Nephron progenitor cell (in vitro differentiated cells): Measurements from ENCODE around the gene GNAS.
A peak's percentile ranks its signal among the peaks of the same experiment; 100 is the strongest.

Experiments
- DNase-seq: peaks from one replicate; pipeline ENCODE4 v3.0.0; 2021
- H3K27ac Mint-ChIP-seq: 2 replicates; pipeline ENCODE4 v1.8.0; 2021; ENCODE audit warnings: mild to moderate bottlenecking, moderate library complexity, mixed read lengths
- H3K27me3 Mint-ChIP-seq: 2 replicates; pipeline ENCODE4 v1.8.0; 2021; ENCODE audit warnings: mild to moderate bottlenecking, low read depth, mixed read lengths; ENCODE audit not compliant: poor library complexity
- H3K36me3 Mint-ChIP-seq: 2 replicates; pipeline ENCODE4 v1.8.0; 2021; ENCODE audit warnings: low read depth, mixed read lengths
- H3K4me1 Mint-ChIP-seq: 2 replicates; pipeline ENCODE4 v1.8.0; 2021; ENCODE audit warnings: mixed read lengths
- H3K4me3 Mint-ChIP-seq: 2 replicates; pipeline ENCODE4 v1.8.0; 2021; ENCODE audit warnings: mild to moderate bottlenecking, moderate library complexity, mixed read lengths
- H3K9me3 Mint-ChIP-seq: 2 replicates; pipeline ENCODE4 v1.8.0; 2021; ENCODE audit warnings: mild to moderate bottlenecking, moderate library complexity, mixed read lengths
- TF ChIP-seq, protein P1 (sequence below): fragments of 200-600 bp; sonication (generic); IDR thresholded peaks from 2 replicates; pipeline ENCODE4 v1.5.0; 2021; ENCODE audit warnings: antibody characterized with exemption

Gene GNAS

GRCh38 chr20:58891718-58892140 lies 39.2 kb downstream of the GNAS start:
- peak; percentile 67 for DNase-seq
- peaks cover 6% of the 10 kb centered on the region for H3K9me3 Mint-ChIP-seq
- H3K4me3 Mint-ChIP-seq = peak overlapping the region; percentile 99
- peak overlapping the region; percentile 99 for H3K27ac Mint-ChIP-seq
- peaks cover 11% of the 10 kb centered on the region for H3K36me3 Mint-ChIP-seq
- no peaks in the 10 kb centered on the region for H3K27me3 Mint-ChIP-seq
- peaks cover 59% of the 10 kb centered on the region for H3K4me1 Mint-ChIP-seq
- TF ChIP-seq, protein P1, sequence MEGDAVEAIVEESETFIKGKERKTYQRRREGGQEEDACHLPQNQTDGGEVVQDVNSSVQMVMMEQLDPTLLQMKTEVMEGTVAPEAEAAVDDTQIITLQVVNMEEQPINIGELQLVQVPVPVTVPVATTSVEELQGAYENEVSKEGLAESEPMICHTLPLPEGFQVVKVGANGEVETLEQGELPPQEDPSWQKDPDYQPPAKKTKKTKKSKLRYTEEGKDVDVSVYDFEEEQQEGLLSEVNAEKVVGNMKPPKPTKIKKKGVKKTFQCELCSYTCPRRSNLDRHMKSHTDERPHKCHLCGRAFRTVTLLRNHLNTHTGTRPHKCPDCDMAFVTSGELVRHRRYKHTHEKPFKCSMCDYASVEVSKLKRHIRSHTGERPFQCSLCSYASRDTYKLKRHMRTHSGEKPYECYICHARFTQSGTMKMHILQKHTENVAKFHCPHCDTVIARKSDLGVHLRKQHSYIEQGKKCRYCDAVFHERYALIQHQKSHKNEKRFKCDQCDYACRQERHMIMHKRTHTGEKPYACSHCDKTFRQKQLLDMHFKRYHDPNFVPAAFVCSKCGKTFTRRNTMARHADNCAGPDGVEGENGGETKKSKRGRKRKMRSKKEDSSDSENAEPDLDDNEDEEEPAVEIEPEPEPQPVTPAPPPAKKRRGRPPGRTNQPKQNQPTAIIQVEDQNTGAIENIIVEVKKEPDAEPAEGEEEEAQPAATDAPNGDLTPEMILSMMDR = no peak

- Mint-ChIP-seq H3K9me3 (peaks cover 6% of the 10 kb centered on the region), H3K27me3 (no peaks in the 10 kb centered on the region), H3K27ac (peak overlapping the region; percentile 99), H3K4me1 (peaks cover 60% of the 10 kb centered on the region), H3K4me3 (peak overlapping the region; percentile 99), H3K36me3 (peaks cover 13% of the 10 kb centered on the region)
- TF ChIP-seq, protein P1 = no peak
- peak; percentile 78 for DNase-seq
Measured at GRCh38 chr20:58892141-58892931, 39.8 kb downstream of the GNAS start.

GRCh38 chr20:58892932-58893224 lies 40.4 kb downstream of the GNAS start:
- Mint-ChIP-seq H3K4me1 (peaks cover 61% of the 10 kb centered on the region), H3K36me3 (peaks cover 17% of the 10 kb centered on the region), H3K27me3 (no peaks in the 10 kb centered on the region), H3K4me3 (peak overlapping the region; percentile 99), H3K9me3 (peaks cover 6% of the 10 kb centered on the region), H3K27ac (peak overlapping the region; percentile 99)
- TF ChIP-seq, protein P1 = no peak
- DNase-seq = no peak

DNA sequence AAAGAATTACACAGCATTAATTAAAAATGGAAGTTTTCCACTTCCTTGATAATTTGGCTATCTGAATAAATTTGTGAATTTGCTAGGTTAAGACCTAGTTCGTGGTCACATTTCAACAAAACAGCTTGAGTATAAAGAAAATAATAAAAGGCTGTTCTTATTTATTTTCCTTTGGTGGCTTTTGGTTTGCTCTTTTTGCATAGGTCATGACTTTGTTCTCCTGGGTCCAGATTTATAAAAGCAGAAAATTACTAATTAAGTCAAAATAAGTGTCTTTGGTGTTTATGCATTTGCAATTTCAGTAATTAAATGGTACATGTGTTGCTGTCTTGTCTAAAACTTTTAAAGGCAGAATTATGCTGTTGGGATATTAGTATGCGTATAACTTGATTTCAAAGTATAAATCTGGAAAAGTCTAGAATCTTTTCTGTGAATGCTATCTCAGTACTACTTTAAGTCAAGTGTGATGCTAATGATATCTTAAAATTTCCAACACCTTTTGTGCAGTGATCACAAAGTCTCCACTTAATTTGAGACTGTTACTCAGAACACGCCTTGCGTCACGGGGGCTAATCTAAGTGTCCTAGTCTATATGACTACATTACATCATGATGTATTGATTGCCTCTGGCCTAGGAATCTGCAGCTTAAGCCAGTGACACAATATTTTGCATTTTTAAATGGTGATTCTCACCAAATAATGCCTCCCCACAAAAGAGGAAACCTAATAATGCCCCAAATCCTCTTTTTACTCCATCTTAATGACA lies 41.0 kb downstream of the GNAS start:
- Mint-ChIP-seq H3K4me1 (peaks cover 65% of the 10 kb centered on the region), H3K36me3 (peaks cover 18% of the 10 kb centered on the region), H3K9me3 (peaks cover 3% of the 10 kb centered on the region), H3K27me3 (no peaks in the 10 kb centered on the region), H3K27ac (peak overlapping the region; percentile 73), H3K4me3 (peak overlapping the region; percentile 99)
- no peak for DNase-seq
- TF ChIP-seq, protein P1 = no peak

DNA sequence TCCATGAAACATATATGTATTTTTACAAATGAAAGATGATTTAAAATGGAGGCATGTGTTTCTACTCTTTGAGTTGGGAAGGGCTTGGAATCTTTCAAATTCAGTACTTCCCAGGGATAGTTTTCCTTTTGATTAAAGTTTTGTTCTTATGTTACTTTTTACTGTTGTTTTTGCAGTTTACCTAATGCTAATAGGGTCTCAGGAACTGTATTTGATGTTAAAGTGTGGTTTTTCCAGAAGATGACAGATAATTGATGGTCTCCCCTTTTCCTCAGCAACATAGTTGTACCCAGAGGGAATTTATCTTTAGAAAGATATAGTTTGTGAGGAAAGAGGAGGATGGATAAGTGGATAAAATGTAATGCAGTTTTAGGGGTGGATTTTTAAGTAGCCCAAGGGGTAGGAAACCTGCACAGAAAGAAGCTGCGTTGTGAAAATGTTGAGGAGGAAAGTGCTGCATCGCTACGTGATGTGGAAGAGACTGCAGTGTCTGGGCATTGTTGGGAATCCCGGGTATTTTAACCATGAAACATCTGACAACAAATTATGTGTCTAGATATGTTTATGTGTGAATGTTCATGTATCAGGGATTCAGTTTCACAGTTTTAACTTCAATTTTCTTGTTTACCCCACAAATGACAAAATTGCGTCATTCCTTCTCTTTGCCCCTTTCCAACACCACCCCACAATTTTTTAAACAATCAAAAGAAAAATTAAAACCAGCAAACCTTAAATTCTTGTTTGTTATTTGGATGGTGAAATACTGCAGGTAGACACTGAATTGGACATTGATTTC lies 42.3 kb downstream of the GNAS start:
- Mint-ChIP-seq H3K4me3 (peak overlapping the region; percentile 99), H3K4me1 (peaks cover 76% of the 10 kb centered on the region), H3K9me3 (no peaks in the 10 kb centered on the region), H3K27me3 (no peaks in the 10 kb centered on the region), H3K36me3 (peaks cover 29% of the 10 kb centered on the region), H3K27ac (peak overlapping the region; percentile 6)
- TF ChIP-seq, protein P1 = no peak
- no peak for DNase-seq
